ENCODE measurements around the gene BIRC5. TPM values are rescaled to one million over a fixed set of nuclear protein-coding genes. Genes with fewer than 3 reads are reported as not detected.

Gene BIRC5
- total RNA-seq, 2 donors from 2014 or later = 0.40 to 0.44 TPM

- ATAC-seq (no peak), DNase-seq (no peak)
- no peaks in the 10 kb centered on the region for H3K9me3 ChIP-seq (ENCODE audit: control insufficient read depth, low read length, poor library complexity, severe bottlenecking)
- H3K4me3 Mint-ChIP-seq = no peak overlapping the region
- peaks cover 9% of the 10 kb centered on the region for H3K27me3 Mint-ChIP-seq
- peak overlapping the region; percentile 49 for H3K27ac Mint-ChIP-seq
- no peaks in the 10 kb centered on the region for H3K36me3 Mint-ChIP-seq (ENCODE audit: low read depth)
- no peaks in the 10 kb centered on the region for H3K4me1 Mint-ChIP-seq
These were observed 10.4 kb downstream of the BIRC5 start for GRCh38 chr17:78224231-78225087.

DNA sequence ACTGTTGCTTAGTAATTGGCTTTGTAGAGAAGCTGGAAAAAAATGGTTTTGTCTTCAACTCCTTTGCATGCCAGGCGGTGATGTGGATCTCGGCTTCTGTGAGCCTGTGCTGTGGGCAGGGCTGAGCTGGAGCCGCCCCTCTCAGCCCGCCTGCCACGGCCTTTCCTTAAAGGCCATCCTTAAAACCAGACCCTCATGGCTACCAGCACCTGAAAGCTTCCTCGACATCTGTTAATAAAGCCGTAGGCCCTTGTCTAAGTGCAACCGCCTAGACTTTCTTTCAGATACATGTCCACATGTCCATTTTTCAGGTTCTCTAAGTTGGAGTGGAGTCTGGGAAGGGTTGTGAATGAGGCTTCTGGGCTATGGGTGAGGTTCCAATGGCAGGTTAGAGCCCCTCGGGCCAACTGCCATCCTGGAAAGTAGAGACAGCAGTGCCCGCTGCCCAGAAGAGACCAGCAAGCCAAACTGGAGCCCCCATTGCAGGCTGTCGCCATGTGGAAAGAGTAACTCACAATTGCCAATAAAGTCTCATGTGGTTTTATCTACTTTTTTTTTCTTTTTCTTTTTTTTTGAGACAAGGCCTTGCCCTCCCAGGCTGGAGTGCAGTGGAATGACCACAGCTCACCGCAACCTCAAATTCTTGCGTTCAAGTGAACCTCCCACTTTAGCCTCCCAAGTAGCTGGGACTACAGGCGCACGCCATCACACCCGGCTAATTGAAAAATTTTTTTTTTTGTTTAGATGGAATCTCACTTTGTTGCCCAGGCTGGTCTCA, 11.2 kb downstream of the BIRC5 start:
- H3K9me3 ChIP-seq (ENCODE audit: control insufficient read depth, low read length, poor library complexity, severe bottlenecking) = no peaks in the 10 kb centered on the region
- Mint-ChIP-seq H3K4me1 (no peaks in the 10 kb centered on the region), H3K4me3 (no peak overlapping the region), H3K27ac (no peak overlapping the region), H3K27me3 (peaks cover 9% of the 10 kb centered on the region), H3K36me3 (ENCODE audit: low read depth) (no peaks in the 10 kb centered on the region)
- no peak for ATAC-seq
- DNase-seq = no peak

GRCh38 chr17:78226055-78226758, 12.2 kb downstream of the BIRC5 start:
- Mint-ChIP-seq H3K4me3 (no peak overlapping the region), H3K27me3 (peaks cover 18% of the 10 kb centered on the region), H3K36me3 (ENCODE audit: low read depth) (no peaks in the 10 kb centered on the region), H3K27ac (no peak overlapping the region), H3K4me1 (no peaks in the 10 kb centered on the region)
- H3K9me3 ChIP-seq (ENCODE audit: control insufficient read depth, low read length, poor library complexity, severe bottlenecking) = no peaks in the 10 kb centered on the region
- no peak for ATAC-seq
- DNase-seq = no peak

- H3K27me3 Mint-ChIP-seq = peaks cover 20% of the 10 kb centered on the region
- H3K36me3 Mint-ChIP-seq (ENCODE audit: low read depth) = no peaks in the 10 kb centered on the region
- H3K9me3 ChIP-seq (ENCODE audit: control insufficient read depth, low read length, poor library complexity, severe bottlenecking) = no peaks in the 10 kb centered on the region
- no peak overlapping the region for H3K4me3 Mint-ChIP-seq
- ATAC-seq (no peak), DNase-seq (no peak)
- H3K4me1 Mint-ChIP-seq = no peaks in the 10 kb centered on the region
- H3K27ac Mint-ChIP-seq = no peak overlapping the region
These were observed 12.9 kb downstream of the BIRC5 start for GRCh38 chr17:78226759-78227454.

GRCh38 chr17:78227455-78227916, 13.4 kb downstream of the BIRC5 start:
- no peak overlapping the region for H3K27ac Mint-ChIP-seq
- no peaks in the 10 kb centered on the region for H3K36me3 Mint-ChIP-seq (ENCODE audit: low read depth)
- H3K4me3 Mint-ChIP-seq = peak overlapping the region; percentile 33
- H3K4me1 Mint-ChIP-seq = peaks cover 4% of the 10 kb centered on the region
- ATAC-seq (no peak), DNase-seq (no peak)
- H3K27me3 Mint-ChIP-seq = peaks cover 26% of the 10 kb centered on the region
- H3K9me3 ChIP-seq (ENCODE audit: control insufficient read depth, low read length, poor library complexity, severe bottlenecking) = no peaks in the 10 kb centered on the region

DNA sequence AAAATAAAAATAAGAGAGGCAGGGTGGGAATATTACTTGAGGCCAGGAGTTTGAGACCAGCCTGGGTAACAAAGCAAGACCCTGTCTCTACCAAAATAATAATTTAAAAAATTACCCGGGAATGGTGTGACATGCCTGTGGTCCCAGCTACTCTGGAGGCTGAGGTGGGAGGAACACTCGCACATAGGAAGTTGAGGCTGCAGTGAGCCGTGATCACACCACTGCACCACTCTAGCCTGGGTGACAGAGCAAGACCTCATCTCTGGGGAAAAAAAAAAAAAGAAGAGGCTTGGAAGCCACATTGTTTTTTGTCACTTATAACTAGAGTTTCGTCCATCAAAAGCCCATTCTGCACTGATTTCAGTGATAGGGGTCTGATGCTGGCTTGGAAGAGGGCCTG, 14.1 kb downstream of the BIRC5 start:
- no peak for DNase-seq
- Mint-ChIP-seq H3K27me3 (peaks cover 33% of the 10 kb centered on the region), H3K4me1 (peaks cover 8% of the 10 kb centered on the region)

GRCh38 chr17:78230252-78230962, 16.4 kb downstream of the BIRC5 start:
- peak; percentile 57 for ATAC-seq
- no peak overlapping the region for H3K4me3 Mint-ChIP-seq

More for the DNA sequence above, 14.1 kb downstream of the BIRC5 start:
- no peaks in the 10 kb centered on the region for H3K9me3 ChIP-seq (ENCODE audit: control insufficient read depth, low read length, poor library complexity, severe bottlenecking)
- no peak overlapping the region for H3K4me3 Mint-ChIP-seq
- H3K27ac Mint-ChIP-seq = no peak overlapping the region
- H3K36me3 Mint-ChIP-seq (ENCODE audit: low read depth) = peaks cover 3% of the 10 kb centered on the region
- ATAC-seq = no peak

DNA sequence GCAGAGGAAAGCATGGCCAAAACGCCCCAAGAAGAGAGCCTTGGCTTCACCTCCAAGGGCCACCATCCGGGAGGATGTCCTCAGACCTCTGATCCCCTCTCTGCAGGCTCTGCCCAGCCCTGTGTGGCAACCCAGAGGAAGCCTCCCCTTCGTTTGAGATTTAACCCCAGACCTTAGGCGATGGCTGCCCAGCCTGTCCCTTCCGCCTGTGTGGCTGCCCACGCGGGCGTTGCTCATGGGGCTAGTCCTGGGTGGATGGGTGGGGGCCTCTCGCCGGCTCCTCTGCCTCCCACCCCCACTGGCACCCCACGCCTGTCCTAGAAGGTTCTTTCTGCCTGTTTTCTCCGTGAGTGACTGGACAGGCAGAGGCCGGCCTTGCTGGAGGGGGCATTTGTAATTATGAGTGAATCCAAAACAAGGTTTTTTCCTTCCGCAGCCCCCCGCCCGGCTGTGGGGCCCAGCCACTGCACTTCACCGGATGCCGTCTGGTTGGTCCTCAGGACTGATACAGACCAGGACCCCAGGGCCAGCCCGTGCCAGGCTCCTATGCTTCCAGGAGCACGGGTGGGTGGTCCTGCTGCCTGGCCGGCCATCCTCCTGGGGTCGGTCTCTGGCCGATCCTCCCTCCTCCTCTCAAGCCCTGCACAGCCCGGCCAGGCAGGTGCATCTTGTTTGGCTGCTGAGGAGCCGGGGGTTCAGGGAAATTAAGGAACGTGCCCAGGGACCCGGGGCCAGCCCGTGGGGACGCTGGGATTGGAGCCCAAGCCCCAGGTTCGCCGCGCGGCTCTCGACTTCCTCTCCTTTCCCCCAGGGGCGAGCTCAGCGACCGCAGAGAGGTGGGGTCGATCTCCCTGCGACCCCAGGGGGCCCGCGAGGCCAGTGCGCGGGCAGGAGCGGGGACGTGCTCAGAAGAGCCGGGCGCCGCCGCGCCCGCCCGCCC, 17.2 kb downstream of the BIRC5 start, which contains the start of gene TMEM235:
Gene TMEM235, plus strand, starts transcription at position 636 of the 940 bp plus-strand sequence. CDS start 393 bp downstream, outside the sequence.
- H3K36me3 Mint-ChIP-seq (ENCODE audit: low read depth) = peaks cover 3% of the 10 kb centered on the region
- H3K4me1 Mint-ChIP-seq = peaks cover 10% of the 10 kb centered on the region
- H3K4me3 Mint-ChIP-seq = peak within 1 kb of the TSS; percentile 57
- peaks cover 35% of the 10 kb centered on the region for H3K27me3 Mint-ChIP-seq
- H3K27ac Mint-ChIP-seq = no peak within 1 kb of the TSS
- no peaks in the 10 kb centered on the region for H3K9me3 ChIP-seq (ENCODE audit: control insufficient read depth, low read length, poor library complexity, severe bottlenecking)
- ATAC-seq (no peak), DNase-seq (no peak)

More at GRCh38 chr17:78230252-78230962, 16.4 kb downstream of the BIRC5 start:
- Mint-ChIP-seq H3K36me3 (ENCODE audit: low read depth) (peaks cover 3% of the 10 kb centered on the region), H3K27ac (peak overlapping the region; percentile 53), H3K4me1 (peaks cover 10% of the 10 kb centered on the region), H3K27me3 (peaks cover 35% of the 10 kb centered on the region)
- no peaks in the 10 kb centered on the region for H3K9me3 ChIP-seq (ENCODE audit: control insufficient read depth, low read length, poor library complexity, severe bottlenecking)
- DNase-seq = no peak

DNA sequence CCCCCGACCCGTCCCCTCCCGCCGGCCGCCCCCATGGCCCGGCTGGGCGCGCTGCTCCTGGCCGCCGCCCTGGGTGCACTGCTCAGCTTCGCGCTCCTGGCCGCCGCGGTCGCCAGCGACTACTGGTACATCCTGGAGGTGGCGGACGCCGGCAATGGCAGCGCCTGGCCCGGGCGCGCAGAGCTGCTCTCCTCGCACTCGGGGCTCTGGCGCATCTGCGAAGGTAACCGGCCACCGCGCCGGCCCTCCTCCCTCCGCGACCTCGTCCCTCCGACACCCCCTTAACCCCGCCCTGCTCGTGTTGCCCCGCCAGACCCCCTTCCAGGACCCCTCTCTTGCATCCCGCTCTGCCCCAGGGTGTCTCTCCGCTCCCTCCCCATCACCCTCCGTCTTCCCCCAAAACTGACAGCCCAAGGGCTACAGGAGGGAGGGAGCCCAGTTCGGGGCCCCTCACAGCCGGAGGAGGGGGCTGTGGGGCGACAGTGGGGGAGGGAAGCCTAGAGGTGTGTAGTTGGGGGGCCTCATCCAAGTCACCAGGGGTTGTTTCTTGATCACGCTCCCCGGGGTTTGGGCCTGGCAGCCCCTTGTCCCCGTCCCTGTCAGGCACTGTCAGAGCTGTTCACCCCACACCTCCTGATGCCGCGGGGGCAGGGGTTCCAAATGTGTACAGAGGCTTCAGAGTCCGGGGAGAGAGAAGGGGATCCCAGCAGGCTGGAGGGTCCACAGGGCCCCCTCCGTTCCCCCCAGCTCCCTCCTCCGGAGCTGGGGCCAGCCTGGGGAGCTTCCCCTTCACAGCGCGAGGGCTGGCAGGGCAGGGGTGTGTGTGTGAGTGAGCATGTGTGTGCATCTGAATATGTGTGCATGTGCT, 18.2 kb downstream of the BIRC5 start:
- Mint-ChIP-seq H3K27me3 (peaks cover 32% of the 10 kb centered on the region), H3K36me3 (ENCODE audit: low read depth) (peaks cover 3% of the 10 kb centered on the region), H3K4me3 (peak overlapping the region; percentile 57), H3K4me1 (peaks cover 10% of the 10 kb centered on the region), H3K27ac (no peak overlapping the region)
- no peaks in the 10 kb centered on the region for H3K9me3 ChIP-seq (ENCODE audit: control insufficient read depth, low read length, poor library complexity, severe bottlenecking)
- no peak for DNase-seq
- ATAC-seq = peak; percentile 76

DNA sequence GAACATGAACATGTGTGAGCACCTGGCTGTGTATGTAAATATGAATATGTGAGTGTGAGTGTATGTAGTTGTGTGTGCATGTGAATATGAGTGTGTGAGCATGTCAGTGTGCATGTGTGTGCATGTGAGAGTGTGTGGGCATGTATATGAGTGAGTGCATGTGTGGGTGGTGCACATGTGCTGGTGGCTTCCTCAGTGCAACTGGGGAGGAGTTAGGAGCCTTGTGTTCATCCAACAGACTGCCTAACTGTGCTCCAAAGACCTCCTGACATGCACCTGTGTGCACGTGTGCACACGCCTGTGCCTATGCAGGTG, 18.8 kb downstream of the BIRC5 start:
- ATAC-seq (no peak), DNase-seq (no peak)
- Mint-ChIP-seq H3K27ac (no peak overlapping the region), H3K36me3 (ENCODE audit: low read depth) (peaks cover 3% of the 10 kb centered on the region), H3K4me1 (peaks cover 10% of the 10 kb centered on the region), H3K27me3 (peaks cover 26% of the 10 kb centered on the region), H3K4me3 (no peak overlapping the region)
- no peaks in the 10 kb centered on the region for H3K9me3 ChIP-seq (ENCODE audit: control insufficient read depth, low read length, poor library complexity, severe bottlenecking)

GRCh38 chr17:78233678-78234077, 19.6 kb downstream of the BIRC5 start:
- ATAC-seq (no peak), DNase-seq (no peak)
- Mint-ChIP-seq H3K27ac (no peak overlapping the region), H3K27me3 (peaks cover 26% of the 10 kb centered on the region), H3K36me3 (ENCODE audit: low read depth) (peaks cover 3% of the 10 kb centered on the region), H3K4me3 (no peak overlapping the region), H3K4me1 (peaks cover 10% of the 10 kb centered on the region)
- no peaks in the 10 kb centered on the region for H3K9me3 ChIP-seq (ENCODE audit: control insufficient read depth, low read length, poor library complexity, severe bottlenecking)

All from T-helper 17 cell (primary cell).